Osteoblast (primary cell): ENCODE measurements around the gene DGKD. TPM values are rescaled to one million over a fixed set of nuclear protein-coding genes. Genes with fewer than 3 reads are reported as not detected.

Experiments used
- DNase-seq: peaks from one replicate; pipeline ENCODE4 v3.0.0; 2011; ENCODE audit warnings: low spot score, mixed read lengths; ENCODE audit not compliant: insufficient read length; ENCODE audit errors: missing footprints
- H2AFZ ChIP-seq: 2 replicates; pipeline ENCODE4 v1.6.0; 2011; ENCODE audit warnings: mild to moderate bottlenecking, low read length
- H3K27ac ChIP-seq: 2 replicates; pipeline ENCODE4 v1.5.1; 2011; ENCODE audit warnings: mild to moderate bottlenecking, low read depth, low read length, moderate library complexity
- H3K27me3 ChIP-seq: 2 replicates; pipeline ENCODE4 v1.6.0; 2012; ENCODE audit warnings: mild to moderate bottlenecking, control low read depth, inconsistent platforms, low read length, moderate library complexity; ENCODE audit not compliant: insufficient read depth
- H3K36me3 ChIP-seq: 2 replicates; pipeline ENCODE4 v1.5.1; 2011; ENCODE audit warnings: mild to moderate bottlenecking, low read length, control low read depth, moderate library complexity; ENCODE audit not compliant: insufficient read depth
- H3K4me1 ChIP-seq: 2 replicates; pipeline ENCODE4 v1.5.1; 2011; ENCODE audit warnings: mild to moderate bottlenecking, low read length, control low read depth, moderate library complexity; ENCODE audit not compliant: insufficient read depth
- H3K4me2 ChIP-seq: 2 replicates; pipeline ENCODE4 v1.6.0; 2011; ENCODE audit warnings: mild to moderate bottlenecking, low read length; ENCODE audit not compliant: insufficient read depth
- H3K4me3 ChIP-seq: fragments of 200-600 bp; sonication (generic); 3 replicates; pipeline ENCODE4 v1.5.1; 2012; ENCODE audit warnings: mild to moderate bottlenecking, low read length, inconsistent platforms; ENCODE audit not compliant: insufficient read depth
- H3K79me2 ChIP-seq: 2 replicates; pipeline ENCODE4 v1.6.0; 2012; ENCODE audit warnings: mild to moderate bottlenecking, low read length, control low read depth, inconsistent platforms; ENCODE audit not compliant: insufficient read depth
- H3K9me3 ChIP-seq: 2 replicates; pipeline ENCODE4 v1.5.1; 2011; ENCODE audit warnings: low read depth, low read length, control low read depth
- H4K20me1 ChIP-seq: 2 replicates; pipeline ENCODE4 v1.6.0; 2012; ENCODE audit warnings: mild to moderate bottlenecking, low read length, control low read depth; ENCODE audit not compliant: insufficient read depth
- total RNA-seq: library from RNA; depleted of rRNA; stranded (reverse); fragments of >200 nt; gene quantifications from 2 replicates; pipeline ENCODE4 v1.2.3, GENCODE V29; 2012
- TF ChIP-seq, protein P1 (sequence below): IDR thresholded peaks from 2 replicates; pipeline ENCODE4 v1.5.1; 2011; ENCODE audit warnings: mild to moderate bottlenecking, low read depth, low read length, moderate library complexity; ENCODE audit errors: extremely low read depth

DGKD gene
- total RNA-seq, 1 donor: 6.5 TPM

DNA sequence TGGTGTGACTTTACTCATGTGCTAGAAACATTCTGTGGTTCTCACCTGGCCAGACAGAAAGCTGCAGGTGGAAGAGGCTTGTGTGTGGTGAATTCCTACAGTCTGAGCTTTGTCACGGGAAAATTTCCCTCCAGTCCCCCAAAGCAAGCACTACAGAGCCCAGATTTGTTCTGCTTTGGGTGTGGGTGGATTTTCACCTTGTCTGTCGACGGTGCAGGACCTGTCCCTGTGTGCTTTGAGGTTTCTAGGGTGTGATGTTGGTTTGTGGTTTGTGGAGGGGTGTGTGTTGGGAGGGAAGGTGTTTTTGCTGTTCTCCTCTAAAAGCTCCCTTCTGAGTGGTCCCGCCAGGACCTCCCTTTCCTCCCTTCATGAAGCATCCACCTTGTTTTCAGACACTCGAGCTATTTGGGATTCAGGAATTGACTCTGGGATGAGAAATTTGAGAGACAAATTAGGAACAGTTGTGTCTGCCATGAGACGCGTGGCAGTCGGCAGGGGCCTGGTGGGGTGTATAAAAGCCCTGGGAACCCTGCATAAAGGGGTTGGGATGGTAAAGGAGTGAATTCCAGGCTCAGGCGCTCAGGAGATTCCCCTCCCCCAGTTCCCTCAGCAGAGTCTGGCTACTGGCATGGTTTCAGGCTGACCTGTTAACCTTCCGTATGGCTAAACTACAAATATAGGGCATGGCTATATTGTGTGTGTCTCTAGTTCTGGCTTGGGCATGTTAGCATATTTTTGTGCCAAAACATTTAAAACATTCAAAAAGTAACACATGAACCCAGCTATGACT is 65.5 kb downstream of the DGKD start:
- TF ChIP-seq, protein P1, sequence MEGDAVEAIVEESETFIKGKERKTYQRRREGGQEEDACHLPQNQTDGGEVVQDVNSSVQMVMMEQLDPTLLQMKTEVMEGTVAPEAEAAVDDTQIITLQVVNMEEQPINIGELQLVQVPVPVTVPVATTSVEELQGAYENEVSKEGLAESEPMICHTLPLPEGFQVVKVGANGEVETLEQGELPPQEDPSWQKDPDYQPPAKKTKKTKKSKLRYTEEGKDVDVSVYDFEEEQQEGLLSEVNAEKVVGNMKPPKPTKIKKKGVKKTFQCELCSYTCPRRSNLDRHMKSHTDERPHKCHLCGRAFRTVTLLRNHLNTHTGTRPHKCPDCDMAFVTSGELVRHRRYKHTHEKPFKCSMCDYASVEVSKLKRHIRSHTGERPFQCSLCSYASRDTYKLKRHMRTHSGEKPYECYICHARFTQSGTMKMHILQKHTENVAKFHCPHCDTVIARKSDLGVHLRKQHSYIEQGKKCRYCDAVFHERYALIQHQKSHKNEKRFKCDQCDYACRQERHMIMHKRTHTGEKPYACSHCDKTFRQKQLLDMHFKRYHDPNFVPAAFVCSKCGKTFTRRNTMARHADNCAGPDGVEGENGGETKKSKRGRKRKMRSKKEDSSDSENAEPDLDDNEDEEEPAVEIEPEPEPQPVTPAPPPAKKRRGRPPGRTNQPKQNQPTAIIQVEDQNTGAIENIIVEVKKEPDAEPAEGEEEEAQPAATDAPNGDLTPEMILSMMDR: no peak
- Histone ChIP-seq H3K9me3 (no peaks in the 10 kb centered on the region), H3K27me3 (no peaks in the 10 kb centered on the region), H3K79me2 (peaks cover 16% of the 10 kb centered on the region), H3K4me2 (peak overlapping the region; percentile 65), H3K4me1 (peaks cover 33% of the 10 kb centered on the region), H3K36me3 (no peaks in the 10 kb centered on the region), H2AFZ (no peak overlapping the region), H3K27ac (peak overlapping the region; percentile 53), H3K4me3 (peak overlapping the region; percentile 37), H4K20me1 (no peaks in the 10 kb centered on the region)
- DNase-seq: no peak

DNA sequence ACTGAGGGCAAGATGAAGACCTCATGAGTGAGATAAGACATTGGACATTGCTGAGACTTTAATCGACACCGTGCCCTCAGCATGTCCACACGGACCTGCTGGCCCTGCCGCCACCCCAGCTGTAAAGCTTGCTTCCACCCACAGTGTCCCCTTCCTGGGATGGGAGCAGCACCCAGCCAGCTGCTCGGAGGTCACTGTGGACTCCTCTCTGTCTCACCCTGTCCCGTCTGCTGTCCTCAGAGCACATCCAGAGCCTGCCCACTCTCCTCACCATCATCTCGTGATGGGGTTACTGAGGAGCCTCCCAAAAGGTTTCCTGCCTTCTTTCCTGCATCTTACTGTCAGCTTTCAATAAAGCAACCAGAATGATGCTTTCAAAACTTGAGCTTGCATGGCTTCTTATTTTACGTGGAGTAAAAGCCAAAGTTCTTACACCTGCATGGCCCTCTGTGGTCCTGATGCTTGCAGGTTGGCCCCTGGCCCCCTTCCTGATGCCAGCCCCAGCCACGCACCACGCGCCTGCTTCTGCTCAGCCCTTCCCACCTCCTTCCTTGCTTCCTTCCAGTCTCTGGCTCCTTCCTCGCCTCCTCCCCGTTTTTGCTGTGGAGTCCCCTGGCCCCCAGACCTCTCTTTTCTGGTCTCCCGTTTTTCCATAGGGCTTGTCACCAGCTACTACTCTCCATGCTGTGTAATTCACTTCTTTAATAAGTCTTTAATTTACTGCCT is 67.0 kb downstream of the DGKD start:
- peaks cover 16% of the 10 kb centered on the region for H3K79me2 ChIP-seq
- H3K4me1 ChIP-seq: peaks cover 23% of the 10 kb centered on the region
- TF ChIP-seq, protein P1: no peak

DNA sequence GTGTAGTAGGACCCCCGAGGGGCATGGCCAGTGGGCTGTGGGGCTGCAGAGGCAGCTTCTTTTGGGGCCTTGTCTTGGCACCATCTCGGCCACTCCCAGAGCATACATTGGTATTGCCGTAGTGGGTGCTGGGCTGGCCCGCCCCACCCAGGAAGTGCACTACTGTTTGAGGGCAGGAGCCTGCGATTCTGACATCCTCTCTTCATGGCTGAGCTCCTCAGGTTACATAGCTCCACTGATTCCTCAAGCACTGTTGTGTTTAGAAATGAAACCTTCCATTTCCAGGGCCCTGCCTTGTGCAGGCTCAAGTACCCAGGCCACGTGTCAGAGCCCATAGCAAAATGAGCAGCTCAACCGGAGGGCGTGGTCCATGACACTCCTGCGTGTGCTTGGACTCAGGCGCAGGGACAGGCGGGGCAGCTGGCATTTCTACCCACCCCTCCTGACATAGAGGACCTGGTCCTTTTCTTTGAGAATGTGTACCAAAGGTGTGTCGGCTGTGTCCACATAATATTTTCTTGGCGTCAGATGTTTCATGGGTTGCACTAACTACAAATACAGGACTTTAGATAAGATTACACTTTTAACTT is 67.9 kb downstream of the DGKD start:
- no peak overlapping the region for H2AFZ ChIP-seq
- H3K79me2 ChIP-seq: peaks cover 16% of the 10 kb centered on the region
- no peaks in the 10 kb centered on the region for H4K20me1 ChIP-seq
- no peak for DNase-seq
- H3K4me2 ChIP-seq: no peak overlapping the region
- H3K27me3 ChIP-seq: no peaks in the 10 kb centered on the region
- peaks cover 2% of the 10 kb centered on the region for H3K9me3 ChIP-seq
- H3K27ac ChIP-seq: no peak overlapping the region
- no peak overlapping the region for H3K4me3 ChIP-seq
- TF ChIP-seq, protein P1: no peak
- peaks cover 23% of the 10 kb centered on the region for H3K4me1 ChIP-seq
- no peaks in the 10 kb centered on the region for H3K36me3 ChIP-seq

More for the DNA sequence above, 67.0 kb downstream of the DGKD start:
- Histone ChIP-seq H2AFZ (no peak overlapping the region), H4K20me1 (no peaks in the 10 kb centered on the region), H3K4me3 (no peak overlapping the region), H3K4me2 (no peak overlapping the region), H3K27me3 (no peaks in the 10 kb centered on the region), H3K27ac (no peak overlapping the region), H3K9me3 (no peaks in the 10 kb centered on the region), H3K36me3 (no peaks in the 10 kb centered on the region)
- no peak for DNase-seq
